GM12878 (cell line): ENCODE measurements around the gene THAP11. TPM values are rescaled to one million over a fixed set of nuclear protein-coding genes. Genes with fewer than 3 reads are reported as not detected.
A peak's percentile ranks its signal among the peaks of the same experiment; 100 is the strongest.

Experiments
- ATF2 ChIP-seq: IDR thresholded peaks from 2 replicates; pipeline ENCODE4 v1.6.1; 2012; ENCODE audit warnings: low read length, inconsistent platforms
- BCLAF1 ChIP-seq: fragments of 450-650 bp; IDR thresholded peaks from 2 replicates; pipeline ENCODE4 v1.6.1; 2017; ENCODE audit warnings: antibody characterized with exemption, mild to moderate bottlenecking, moderate library complexity
- CHD4 ChIP-seq: fragments of 200-600 bp; sonication (generic); IDR thresholded peaks from 2 replicates; pipeline ENCODE4 v1.6.1; 2016; ENCODE audit warnings: mild to moderate bottlenecking
- CREB1 ChIP-seq: IDR thresholded peaks from 2 replicates; pipeline ENCODE4 v1.6.1; 2012; ENCODE audit warnings: low read depth, mild to moderate bottlenecking, inconsistent platforms
- CUX1 ChIP-seq: IDR thresholded peaks from 2 replicates; pipeline ENCODE4 v1.6.1; 2012; ENCODE audit warnings: improper control_type of control experiment, low read depth, low read length; ENCODE audit not compliant: insufficient replicate concordance
- FOXM1 ChIP-seq: IDR thresholded peaks from 2 replicates; pipeline ENCODE4 v1.6.1; 2012; ENCODE audit warnings: low read depth, mild to moderate bottlenecking, inconsistent platforms, low read length, moderate library complexity
- MYB ChIP-seq: fragments of 150-350 bp; IDR thresholded peaks from 2 replicates; pipeline ENCODE4 v1.6.1; 2014; ENCODE audit warnings: mild to moderate bottlenecking, low read depth, low read length, borderline replicate concordance
- NR2F1 ChIP-seq: fragments of 450-650 bp; conservative IDR thresholded peaks from 2 replicates; pipeline ENCODE4 v1.6.1; 2017; ENCODE audit warnings: mild to moderate bottlenecking
- PAX8 ChIP-seq: fragments of 450-650 bp; IDR thresholded peaks from 2 replicates; pipeline ENCODE4 v1.6.1; 2017; ENCODE audit warnings: mild to moderate bottlenecking, moderate library complexity
- RELB ChIP-seq: fragments of 450-650 bp; IDR thresholded peaks from 2 replicates; pipeline ENCODE4 v1.6.1; 2017; ENCODE audit warnings: low read depth, mild to moderate bottlenecking, moderate library complexity
- SMAD5 ChIP-seq: IDR thresholded peaks from 2 replicates; pipeline ENCODE4 v1.6.1; 2016; ENCODE audit warnings: antibody characterized with exemption, low read depth
- polyA plus RNA-seq, 11 experiments: library from polyadenylated mRNA; depleted of rRNA in 4 of 11; unstranded in 6 of 11; stranded (reverse) in 5 of 11; fragments of >200 nt; fragmentation: Nextera tagmentation in 4 of 11; fragmentation: Illumina TruSeq in 1 of 11; extraction: Ambion mirVana in 4 of 11; extraction: Trizol in 1 of 11; gene quantifications; 1 replicate in 1 of 11; 2 replicates in 10 of 11; pipeline versions ENCODE4 v1.2.1 to v1.2.3, GENCODE V29; 2011 to 2016; ENCODE audit warnings: inconsistent platforms in 2 of 11, missing spikeins in 2 of 11, low read depth in 1 of 11
- total RNA-seq, 4 experiments: library from RNA; depleted of rRNA in 3 of 4; stranded (reverse); fragments of >200 nt in 3 of 4; fragmentation: Illumina TruSeq in 1 of 4; extraction: Trizol in 1 of 4; gene quantifications; 2 replicates each; pipeline versions ENCODE4 v1.2.1 to v1.2.3, GENCODE V29; 2013 to 2021
- TF ChIP-seq, protein P1 (sequence below): fragments of 150-350 bp; IDR thresholded peaks from 2 replicates; pipeline ENCODE4 v1.6.1; 2016; ENCODE audit warnings: low read depth, low read length
- TF ChIP-seq, protein P2 (sequence below): IDR thresholded peaks from 2 replicates; pipeline ENCODE4 v1.6.1; 2012; ENCODE audit warnings: low read depth, low read length, improper control_type of control experiment

THAP11 gene
- total and polyA plus RNA-seq, 10 of the 15 experiments (the other 5 are each of a cell fraction or from before 2014, with no cell fraction given) = 2.5 to 36.7 (median 21.4) TPM

DNA sequence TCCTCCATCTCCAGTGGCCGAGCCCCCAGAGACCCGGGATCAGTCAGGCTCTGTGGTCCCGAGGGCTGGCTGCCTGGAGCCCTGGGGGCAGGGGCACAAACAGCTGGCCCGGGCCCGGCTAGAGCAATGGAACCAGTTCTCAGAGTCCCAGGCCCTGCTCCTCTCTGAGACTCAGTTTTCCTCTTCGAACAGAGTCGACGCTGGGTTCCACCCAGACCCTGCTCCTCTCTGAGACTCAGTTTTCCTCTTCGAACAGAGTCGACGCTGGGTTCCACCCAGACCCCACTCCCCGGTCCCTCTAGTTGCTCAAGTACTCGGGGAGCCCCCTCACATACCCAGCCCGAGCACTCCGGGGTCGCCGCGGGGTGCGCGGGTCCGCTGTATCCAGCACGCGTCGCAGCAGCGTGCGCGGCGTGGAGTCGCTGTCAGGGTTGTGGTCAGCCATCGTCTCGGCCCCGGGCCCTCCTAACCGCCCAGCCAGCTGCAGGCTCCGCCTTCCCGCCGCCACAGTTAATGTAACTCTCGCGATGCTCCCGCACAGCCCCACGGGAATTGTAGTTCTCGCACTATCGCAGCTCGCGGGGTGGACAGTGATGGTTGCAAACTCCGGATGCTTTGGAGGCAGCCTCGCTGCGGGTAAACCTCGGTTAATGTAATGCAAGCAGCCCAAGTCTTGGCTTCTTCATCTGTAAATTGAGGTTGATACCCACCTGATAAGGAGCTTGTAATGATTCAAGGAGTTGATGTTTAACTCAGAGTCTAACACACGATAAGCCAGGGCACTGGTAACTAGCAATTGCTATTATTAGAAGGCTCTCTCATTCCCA lies 8.5 kb upstream of the THAP11 start (continued):
- TF ChIP-seq CUX1 = no peak
- TF ChIP-seq NR2F1 = 0 out of 2 replicates have a peak, but pooled peaks have one; percentile 15
- TF ChIP-seq CREB1 = peak; percentile 49
- no peak for TF ChIP-seq ATF2
- no peak for TF ChIP-seq FOXM1
- TF ChIP-seq, protein P1, sequence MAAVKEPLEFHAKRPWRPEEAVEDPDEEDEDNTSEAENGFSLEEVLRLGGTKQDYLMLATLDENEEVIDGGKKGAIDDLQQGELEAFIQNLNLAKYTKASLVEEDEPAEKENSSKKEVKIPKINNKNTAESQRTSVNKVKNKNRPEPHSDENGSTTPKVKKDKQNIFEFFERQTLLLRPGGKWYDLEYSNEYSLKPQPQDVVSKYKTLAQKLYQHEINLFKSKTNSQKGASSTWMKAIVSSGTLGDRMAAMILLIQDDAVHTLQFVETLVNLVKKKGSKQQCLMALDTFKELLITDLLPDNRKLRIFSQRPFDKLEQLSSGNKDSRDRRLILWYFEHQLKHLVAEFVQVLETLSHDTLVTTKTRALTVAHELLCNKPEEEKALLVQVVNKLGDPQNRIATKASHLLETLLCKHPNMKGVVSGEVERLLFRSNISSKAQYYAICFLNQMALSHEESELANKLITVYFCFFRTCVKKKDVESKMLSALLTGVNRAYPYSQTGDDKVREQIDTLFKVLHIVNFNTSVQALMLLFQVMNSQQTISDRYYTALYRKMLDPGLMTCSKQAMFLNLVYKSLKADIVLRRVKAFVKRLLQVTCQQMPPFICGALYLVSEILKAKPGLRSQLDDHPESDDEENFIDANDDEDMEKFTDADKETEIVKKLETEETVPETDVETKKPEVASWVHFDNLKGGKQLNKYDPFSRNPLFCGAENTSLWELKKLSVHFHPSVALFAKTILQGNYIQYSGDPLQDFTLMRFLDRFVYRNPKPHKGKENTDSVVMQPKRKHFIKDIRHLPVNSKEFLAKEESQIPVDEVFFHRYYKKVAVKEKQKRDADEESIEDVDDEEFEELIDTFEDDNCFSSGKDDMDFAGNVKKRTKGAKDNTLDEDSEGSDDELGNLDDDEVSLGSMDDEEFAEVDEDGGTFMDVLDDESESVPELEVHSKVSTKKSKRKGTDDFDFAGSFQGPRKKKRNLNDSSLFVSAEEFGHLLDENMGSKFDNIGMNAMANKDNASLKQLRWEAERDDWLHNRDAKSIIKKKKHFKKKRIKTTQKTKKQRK = no peak
- no peak for TF ChIP-seq BCLAF1
- TF ChIP-seq CHD4 = no peak
- peak; percentile 59; the same call in 1 of the 2 replicates for TF ChIP-seq SMAD5
- TF ChIP-seq, protein P2, sequence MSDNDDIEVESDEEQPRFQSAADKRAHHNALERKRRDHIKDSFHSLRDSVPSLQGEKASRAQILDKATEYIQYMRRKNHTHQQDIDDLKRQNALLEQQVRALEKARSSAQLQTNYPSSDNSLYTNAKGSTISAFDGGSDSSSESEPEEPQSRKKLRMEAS = peak; percentile 85
- TF ChIP-seq MYB = peak; percentile 58; the same call in 1 of the 2 replicates
- TF ChIP-seq PAX8 = no peak
- TF ChIP-seq RELB = 0 out of 2 replicates have a peak, but pooled peaks have one; percentile 22
